ENCODE data around the gene RXRA. TPM values are rescaled to one million over a fixed set of nuclear protein-coding genes. Genes with fewer than 3 reads are reported as not detected.

Gene RXRA
- total and polyA plus RNA-seq, 2 donors (not counting 1 experiment from before 2014, with no cell fraction given) = 2.6 to 6.8 TPM

GRCh38 chr9:134453776-134454475 lies 127.7 kb downstream of the RXRA start:
- CTCF ChIA-PET = interaction anchor here (0.9 to 1.8 kb wide), 3 partner anchors 11 to 959 kb away, joined by 3 to 5 read pairs (median 4); no protein-coding TSS in a partner anchor

More at GRCh38 chr9:134453776-134454475, 127.7 kb downstream of the RXRA start:
- H3K4me1 Mint-ChIP-seq = peaks cover 24% of the 10 kb centered on the region
- H2AFZ ChIP-seq (ENCODE audit: insufficient read depth, low read depth, low read length, poor library complexity, severe bottlenecking) = no peak overlapping the region
- H3K27me3 ChIP-seq (replicated peaks in 1 of 4; ENCODE audit: control extremely low read depth in 1 of 4, control insufficient read depth in 3 of 4, insufficient read depth in 4 of 4, low read length in 3 of 4) = no peaks in the 10 kb centered on the region
- no peak for TF ChIP-seq CTCF (IDR thresholded peaks at IDR 0.05)
- TF ChIP-seq EZH2 (IDR thresholded peaks at IDR 0.05; ENCODE audit: borderline replicate concordance, insufficient read depth, low read depth, low read length, poor library complexity, severe bottlenecking) = no peak
- H3K36me3 ChIP-seq (replicated peaks in 1 of 2; ENCODE audit: control extremely low read depth in 1 of 2, control insufficient read depth in 1 of 2, extremely low read depth in 1 of 2, insufficient read depth in 2 of 2, low read length in 1 of 2) = no peaks in the 10 kb centered on the region
- H3K9ac ChIP-seq (ENCODE audit: low read length) = no peak overlapping the region
- POLR2A ChIA-PET = no interaction called here
- ATAC-seq (ENCODE audit: low read depth) (no peak), DNase-seq (no peak)
- no peak overlapping the region for H3K4me3 Mint-ChIP-seq
- H3K9me3 ChIP-seq (ENCODE audit: control extremely low read depth in 1 of 3, control insufficient read depth in 2 of 3, insufficient read depth in 1 of 3, low read length in 2 of 3) = peaks cover 0 to 9% (median 5%) of the 10 kb centered on the region in 3 donors
- intact Hi-C loops (cut with micrococcal nuclease) = no loop called here
- no peak overlapping the region for H3K27ac ChIP-seq (ENCODE audit: low read length in 2 of 2)
- H3K4me2 ChIP-seq (replicated peaks; ENCODE audit: low read depth, low read length, poor library complexity, severe bottlenecking) = no peak overlapping the region
- WGBS (ENCODE audit: insufficient coverage) = 92% methylated on average over 20 of the region's 23 CpGs
- no peaks in the 10 kb centered on the region for H3K9me3 Mint-ChIP-seq (ENCODE audit: insufficient read depth)
- H3K4me3 ChIP-seq (ENCODE audit: control extremely low read depth in 1 of 5, extremely low read depth in 1 of 5, insufficient read depth in 1 of 5, low read depth in 2 of 5, low read length in 4 of 5) = no peak overlapping the region
- peaks cover 14 to 31% of the 10 kb centered on the region in 2 donors for H3K4me1 ChIP-seq (ENCODE audit: control insufficient read depth in 2 of 2, insufficient read depth in 2 of 2, low read length in 2 of 2)
- no peaks in the 10 kb centered on the region for H4K20me1 ChIP-seq (ENCODE audit: control insufficient read depth, insufficient read depth, low read length, poor library complexity, severe bottlenecking)
- no peaks in the 10 kb centered on the region for H3K27me3 Mint-ChIP-seq
- no peak overlapping the region for H3K27ac Mint-ChIP-seq
- no peaks in the 10 kb centered on the region for H3K79me2 ChIP-seq (ENCODE audit: control insufficient read depth, insufficient read depth, low read length)
